Psoas muscle (tissue), 8 donors: ENCODE measurements around the gene KCND3. TPM values are rescaled to one million over a fixed set of nuclear protein-coding genes. Genes with fewer than 3 reads are reported as not detected.

Source experiments
- ATAC-seq, 4 donors: fragments of 200-7000 bp; cut with Tn5 transposase; one replicate each; pipeline ENCODE4 v1.9.1; 2020; ENCODE audit warnings: moderate library complexity in 3 of 4, mild to moderate bottlenecking in 2 of 4
- DNase-seq, 2 donors: peaks; one replicate each; pipeline ENCODE4 v3.0.0-alpha.2; 2020
- H3K27ac ChIP-seq: fragments of 200-600 bp; one replicate; pipeline ENCODE4 v1.8.0; 2022
- H3K27me3 ChIP-seq, 3 donors: fragments of 200-600 bp in 1 of 3; one replicate each; pipeline versions ENCODE4 v1.6.1 to v1.8.0; 2013 to 2022; ENCODE audit warnings: low read length in 2 of 3, mild to moderate bottlenecking in 2 of 3, moderate library complexity in 1 of 3; ENCODE audit not compliant: insufficient read depth in 3 of 3
- H3K36me3 ChIP-seq, 2 donors: fragments of 200-600 bp in 1 of 2; one replicate each; pipeline versions ENCODE4 v1.6.1 to v1.8.0; 2013 to 2022; ENCODE audit warnings: low read depth in 1 of 2, mild to moderate bottlenecking in 1 of 2, moderate library complexity in 1 of 2; ENCODE audit not compliant: insufficient read depth in 1 of 2
- H3K4me1 ChIP-seq: fragments of 200-600 bp; one replicate; pipeline ENCODE4 v1.8.0; 2022
- H3K4me3 ChIP-seq: fragments of 200-600 bp; one replicate; pipeline ENCODE4 v1.8.0; 2022; ENCODE audit warnings: mild to moderate bottlenecking
- H3K9me3 ChIP-seq: fragments of 200-600 bp; one replicate; pipeline ENCODE4 v1.8.0; 2022
- WGBS, 3 donors: extraction: QIAGEN DNeasy Blood & Tissue Kit; methylation state at CpG; one replicate each; pipeline versions ENCODE4 v1.1.6 to v1.1.7; 2013; 5-methylcytosine and 5-hydroxymethylcytosine counted together
- intact Hi-C, 2 donors: fragments of 100-400 bp; cut with DNase I; formaldehyde crosslinking; loops; one replicate each; pipeline versions ENCODE4 v1.11.0 to v1.14.2; 2022
- polyA plus RNA-seq, 3 donors: library from polyadenylated mRNA; stranded (reverse); fragments of 200-250 nt; gene quantifications; one replicate each; pipeline ENCODE4 v1.2.3, GENCODE V29; 2013
- total RNA-seq, 4 donors: library from RNA; stranded (reverse); fragmentation: NEBNext Ultra II Directional in 2 of 4; extraction: Animal tissue kit (Norgen Biotek cat#: 25700) in 2 of 4; gene quantifications; one replicate each; pipeline versions ENCODE4 v1.2.1 to v1.2.4, GENCODE V29; 2021 to 2023
- TF ChIP-seq, protein P1 (sequence below): fragments of 200-600 bp; IDR thresholded peaks from one replicate; pipeline ENCODE4 v1.8.0; 2022; ENCODE audit warnings: antibody characterized with exemption
- donor health status: healthy with polysubstance abuse.
- donor health status: DM: no; HTN: no; CAD: no; lungs with moderate emphysema.
- donor health status: Bipolar disorder and iron deficiency.
- donor health status: healthy.
- donor health status: DM: yes; HTN: yes; CAD: no.
- donor health status: DM: no; HTN: no; CAD: no.
- donor health status: DM: no; HTN: no; CAD: no.
- donor health status: DM: yes; HTN: yes; CAD: no.

The KCND3 gene
- total and polyA plus RNA-seq, 7 donors = 0.53 to 4.1 (median 1.3) TPM

DNA sequence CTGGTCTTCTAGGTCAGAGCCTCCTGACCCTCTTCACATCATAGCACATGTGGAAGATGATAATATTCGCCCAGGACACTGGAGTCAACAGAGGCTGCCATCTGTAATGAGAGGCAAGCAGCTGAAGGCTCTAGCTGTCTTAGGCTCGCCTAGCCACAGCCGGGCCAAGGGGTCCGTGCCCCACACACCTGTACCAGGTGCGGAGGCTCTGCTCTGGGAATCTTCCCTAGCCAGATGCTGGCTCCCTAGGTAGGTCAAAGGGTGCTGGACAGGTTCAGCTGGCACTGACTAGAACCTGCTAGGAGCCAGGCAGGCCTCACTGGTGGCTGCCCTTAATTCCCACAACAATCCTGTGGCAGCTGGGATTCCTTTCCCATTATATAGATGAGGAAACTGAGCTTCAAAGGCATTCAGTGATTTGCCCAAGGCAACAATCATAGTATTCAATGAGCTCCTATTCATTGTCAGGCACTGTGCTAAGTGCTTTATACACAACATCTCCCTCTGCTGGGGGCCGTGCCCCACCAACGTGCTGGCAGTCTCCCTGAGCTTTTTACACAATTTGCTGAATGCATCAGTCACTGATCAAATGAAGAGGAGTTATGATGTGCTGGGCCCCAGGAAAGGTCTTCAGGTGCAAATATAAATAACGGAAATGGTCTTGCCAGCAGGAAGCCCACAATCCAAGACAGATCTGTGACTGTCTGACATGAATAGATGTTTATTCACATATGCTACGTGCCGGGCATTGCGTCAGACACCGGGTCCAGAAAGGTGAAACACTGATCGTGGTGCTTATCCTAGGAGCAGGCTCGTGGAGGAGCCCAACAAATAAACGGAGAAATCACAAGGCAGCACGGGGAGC, 175.8 kb downstream of the KCND3 start:
- DNase-seq (no peak), ATAC-seq (no peak)
- TF ChIP-seq, protein P1, sequence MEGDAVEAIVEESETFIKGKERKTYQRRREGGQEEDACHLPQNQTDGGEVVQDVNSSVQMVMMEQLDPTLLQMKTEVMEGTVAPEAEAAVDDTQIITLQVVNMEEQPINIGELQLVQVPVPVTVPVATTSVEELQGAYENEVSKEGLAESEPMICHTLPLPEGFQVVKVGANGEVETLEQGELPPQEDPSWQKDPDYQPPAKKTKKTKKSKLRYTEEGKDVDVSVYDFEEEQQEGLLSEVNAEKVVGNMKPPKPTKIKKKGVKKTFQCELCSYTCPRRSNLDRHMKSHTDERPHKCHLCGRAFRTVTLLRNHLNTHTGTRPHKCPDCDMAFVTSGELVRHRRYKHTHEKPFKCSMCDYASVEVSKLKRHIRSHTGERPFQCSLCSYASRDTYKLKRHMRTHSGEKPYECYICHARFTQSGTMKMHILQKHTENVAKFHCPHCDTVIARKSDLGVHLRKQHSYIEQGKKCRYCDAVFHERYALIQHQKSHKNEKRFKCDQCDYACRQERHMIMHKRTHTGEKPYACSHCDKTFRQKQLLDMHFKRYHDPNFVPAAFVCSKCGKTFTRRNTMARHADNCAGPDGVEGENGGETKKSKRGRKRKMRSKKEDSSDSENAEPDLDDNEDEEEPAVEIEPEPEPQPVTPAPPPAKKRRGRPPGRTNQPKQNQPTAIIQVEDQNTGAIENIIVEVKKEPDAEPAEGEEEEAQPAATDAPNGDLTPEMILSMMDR = no peak
- Histone ChIP-seq H3K36me3 (no peaks in the 10 kb centered on the region), H3K27ac (no peak overlapping the region), H3K27me3 (no peaks in the 10 kb centered on the region), H3K4me3 (no peak overlapping the region), H3K9me3 (no peaks in the 10 kb centered on the region), H3K4me1 (no peaks in the 10 kb centered on the region)
- intact Hi-C loops = loop anchor here in 1 of 2 donors (10.0 kb wide), 1 partner anchor 181 kb away; no protein-coding TSS in a partner anchor
- 65 to 85% (median 82%) methylated on average over 16 of the region's 16 CpGs for WGBS, 3 donors

DNA sequence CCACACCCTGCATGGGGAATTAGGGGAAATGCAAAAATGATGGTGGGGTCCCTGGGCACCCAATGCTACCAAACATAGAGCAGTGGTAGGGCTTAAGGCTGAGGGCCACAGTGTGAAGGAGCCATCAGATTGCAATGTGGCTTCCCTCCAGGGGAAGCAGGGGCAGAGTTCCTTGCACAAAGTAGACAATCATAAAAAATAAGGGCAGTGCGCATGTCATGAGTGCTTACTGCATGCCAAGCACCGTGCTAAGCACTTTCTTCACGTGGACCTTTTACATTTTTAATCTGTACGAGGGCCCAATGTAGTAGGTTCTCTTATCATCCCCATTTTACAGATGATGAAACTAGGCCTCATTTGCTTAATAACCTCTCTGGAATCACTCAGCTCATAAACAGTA, 177.2 kb downstream of the KCND3 start:
- TF ChIP-seq, protein P1 = no peak
- no peaks in the 10 kb centered on the region for H3K9me3 ChIP-seq
- ATAC-seq (no peak), DNase-seq (no peak)
- 93 to 99% (median 94%) methylated on average over 4 of the region's 4 CpGs for WGBS, 3 donors
- H3K27ac ChIP-seq = no peak overlapping the region
- no peaks in the 10 kb centered on the region for H3K36me3 ChIP-seq
- intact Hi-C loops = loop anchor here in 1 of 2 donors (10.0 kb wide), 1 partner anchor 182 kb away; no protein-coding TSS in a partner anchor
- no peak overlapping the region for H3K4me3 ChIP-seq
- no peaks in the 10 kb centered on the region for H3K4me1 ChIP-seq
- no peaks in the 10 kb centered on the region for H3K27me3 ChIP-seq

DNA sequence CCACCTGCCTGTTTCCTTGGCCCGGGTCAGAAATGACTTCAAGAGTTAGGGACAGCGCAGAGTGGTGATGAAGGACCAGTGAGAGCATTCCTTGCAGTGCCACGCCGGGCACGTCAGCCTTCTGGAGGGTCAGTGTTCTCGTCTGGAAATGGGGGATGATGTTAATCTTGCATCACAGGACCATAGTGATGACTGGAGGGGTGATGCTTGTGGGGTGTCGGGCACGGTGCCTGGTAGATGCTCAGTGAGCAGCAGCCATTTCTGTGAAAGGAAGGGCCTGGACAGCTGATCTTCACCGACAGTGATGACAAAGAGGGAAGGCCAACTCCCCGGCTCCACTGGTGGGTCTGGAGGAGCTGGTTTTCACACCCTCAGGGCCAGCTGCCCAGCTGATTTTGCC, 177.6 kb downstream of the KCND3 start:
- Histone ChIP-seq H3K27me3 (no peaks in the 10 kb centered on the region), H3K36me3 (no peaks in the 10 kb centered on the region), H3K27ac (no peak overlapping the region), H3K4me1 (no peaks in the 10 kb centered on the region), H3K4me3 (no peak overlapping the region), H3K9me3 (no peaks in the 10 kb centered on the region)
- WGBS, 3 donors = 81 to 92% (median 82%) methylated on average over 10 of the region's 10 CpGs
- intact Hi-C loops = loop anchor here in 1 of 2 donors (10.0 kb wide), 1 partner anchor 183 kb away; no protein-coding TSS in a partner anchor
- ATAC-seq (no peak), DNase-seq (no peak)
- TF ChIP-seq, protein P1 = no peak

DNA sequence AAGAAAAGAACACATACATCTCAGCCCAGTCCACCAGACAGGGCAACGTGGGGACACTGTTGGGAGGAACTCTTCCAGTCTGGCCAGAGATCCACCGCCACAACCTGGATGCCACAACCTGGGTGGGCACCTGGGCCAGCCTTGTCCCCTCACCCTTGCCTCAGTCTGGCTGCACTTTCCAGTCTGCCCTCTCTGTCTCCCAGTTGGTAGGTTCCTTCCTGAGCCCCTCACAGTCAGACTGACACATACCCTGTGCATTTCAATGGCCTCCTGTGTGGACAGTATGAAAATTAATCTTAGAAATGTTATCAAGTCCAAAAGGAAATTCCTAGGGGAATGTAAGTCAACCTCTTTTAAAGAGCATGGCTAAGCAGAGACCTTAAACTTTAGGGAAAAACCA, 184.2 kb downstream of the KCND3 start:
- TF ChIP-seq, protein P1 = no peak
- no peaks in the 10 kb centered on the region for H3K27me3 ChIP-seq
- intact Hi-C loops = no loop called here
- H3K4me3 ChIP-seq = no peak overlapping the region
- no peaks in the 10 kb centered on the region for H3K9me3 ChIP-seq
- 83 to 87% (median 86%) methylated on average over 2 of the region's 2 CpGs for WGBS, 3 donors
- no peak overlapping the region for H3K27ac ChIP-seq
- H3K36me3 ChIP-seq = no peaks in the 10 kb centered on the region
- peaks cover 7% of the 10 kb centered on the region for H3K4me1 ChIP-seq
- ATAC-seq = no peak
- DNase-seq = no peak
